COLO829 (cell line): Measurements from ENCODE around the gene CKAP5.

Source experiments
- DNase-seq: peaks from one replicate; pipeline ENCODE4 v3.0.0; 2012; ENCODE audit warnings: low spot score

Gene CKAP5

DNA sequence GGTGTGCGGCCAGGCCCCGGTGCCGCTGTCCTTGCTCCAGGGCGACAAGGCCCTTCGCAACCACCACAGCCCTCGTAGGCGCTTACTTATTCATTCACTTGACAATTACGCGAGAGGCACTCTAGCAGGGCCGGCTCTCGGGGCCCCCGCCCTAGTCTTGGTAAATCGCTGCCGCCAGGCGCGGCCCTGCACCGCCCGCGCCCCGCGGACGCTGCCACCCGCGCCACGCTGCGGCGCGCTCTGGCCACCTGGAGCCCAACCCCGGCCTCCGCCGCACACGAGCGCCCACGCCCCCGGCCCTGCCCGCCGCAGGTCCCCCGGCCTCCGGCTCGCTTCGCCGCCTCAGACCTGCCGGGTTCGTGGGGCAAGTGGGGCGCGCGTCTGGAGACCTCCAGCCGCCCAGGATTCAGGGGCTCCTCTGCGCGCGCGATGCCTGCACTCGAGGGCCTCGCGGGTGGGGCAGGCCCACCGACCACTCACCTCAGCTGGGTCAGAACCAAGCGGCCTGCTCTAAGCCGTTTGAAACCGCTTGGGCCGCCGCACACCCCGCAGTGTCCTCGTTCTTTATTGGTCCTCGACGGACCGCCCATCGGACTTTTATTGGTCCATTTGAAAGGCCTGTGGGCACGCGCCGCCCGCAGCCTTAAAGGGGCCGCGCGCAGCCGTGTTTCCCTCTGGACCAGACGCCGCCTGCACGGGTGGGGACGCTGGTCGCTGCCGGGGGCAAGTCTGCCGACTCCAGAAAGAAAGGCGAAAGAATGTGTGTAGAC is at the start of gene CKAP5:
Gene CKAP5 (minus strand): TSS at position 541 of the 770 bp plus-strand sequence. CDS start 25,049 bp downstream, outside the sequence.
- DNase-seq = peak; percentile 94

DNA sequence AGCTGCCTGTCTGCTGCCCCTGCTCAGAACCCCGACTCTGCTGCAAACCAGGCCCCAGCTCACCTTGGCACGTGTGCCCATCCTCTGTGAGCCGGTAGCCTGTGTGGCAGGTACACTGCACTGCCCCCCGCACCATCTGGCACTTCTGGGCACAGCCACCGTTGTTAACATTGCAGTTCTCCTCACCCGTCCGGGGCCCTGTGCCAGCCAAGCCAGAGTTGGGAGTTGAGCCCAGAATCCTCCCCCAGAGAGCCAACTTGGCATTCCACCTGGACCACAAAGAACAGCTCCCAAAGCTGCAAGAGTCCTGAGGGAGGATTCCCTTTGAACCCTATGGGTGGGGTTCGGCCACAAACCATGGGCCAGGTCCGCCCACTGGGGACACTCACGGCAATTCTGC is 49.7 kb upstream of the CKAP5 start:
- no peak for DNase-seq

DNA sequence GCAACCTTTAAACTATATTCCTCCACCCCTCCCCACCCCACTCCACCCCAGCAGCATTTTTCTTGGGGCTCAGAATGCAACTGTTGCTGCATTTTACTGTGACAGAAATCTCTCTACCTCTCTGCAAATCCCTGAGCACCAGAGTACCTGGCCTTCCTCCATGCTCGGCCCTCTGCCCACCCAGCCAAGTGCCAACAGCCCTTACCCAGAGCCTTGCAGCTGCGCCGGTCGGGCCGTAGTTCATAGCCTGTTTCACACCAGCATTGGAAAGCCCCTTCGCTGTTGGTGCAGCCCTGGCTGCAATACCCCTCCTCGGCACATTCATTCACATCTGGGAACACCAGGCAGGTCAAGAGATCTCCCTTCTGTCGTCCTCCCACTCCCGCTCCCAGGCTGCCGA is 48.9 kb upstream of the CKAP5 start:
- no peak for DNase-seq

DNA sequence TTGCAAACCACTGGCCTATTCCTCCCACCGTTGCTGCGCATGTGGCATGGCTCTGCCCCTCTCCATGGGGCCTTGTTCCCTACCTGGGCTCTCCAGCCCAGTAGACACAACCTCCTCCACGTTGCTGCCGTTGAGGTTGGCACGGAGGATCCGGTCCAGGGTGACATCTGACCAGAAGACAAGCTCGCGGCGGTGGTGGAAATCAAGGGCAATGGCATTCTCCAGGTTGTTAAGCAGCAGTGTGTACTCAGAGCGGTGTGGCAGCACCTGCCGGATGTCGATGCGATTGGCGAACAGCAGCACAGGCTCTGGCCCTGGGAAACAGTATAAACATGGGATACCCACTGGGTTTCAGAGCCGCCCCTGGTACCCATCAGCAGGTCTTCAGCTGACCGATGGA is 48.4 kb upstream of the CKAP5 start:
- no peak for DNase-seq

DNA sequence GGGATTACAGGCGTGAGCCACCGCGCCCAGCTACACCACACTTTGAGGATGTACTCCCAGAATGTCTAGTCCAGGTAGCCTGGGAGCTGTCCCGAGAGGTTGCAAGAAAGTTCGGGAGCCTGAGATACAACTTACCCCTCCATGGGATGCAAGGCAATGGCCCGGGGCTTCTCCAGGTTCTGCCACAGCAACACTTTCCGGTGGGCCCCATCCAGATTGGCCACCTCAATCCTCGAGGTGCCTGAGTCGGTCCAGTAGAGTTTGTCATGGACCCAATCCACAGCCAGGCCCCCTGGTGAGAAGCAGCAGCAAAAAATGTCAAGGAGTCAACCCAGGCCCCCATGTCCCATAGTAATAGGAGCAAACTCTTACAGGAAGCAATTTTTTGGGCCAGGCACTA is 46.8 kb upstream of the CKAP5 start:
- no peak for DNase-seq

DNA sequence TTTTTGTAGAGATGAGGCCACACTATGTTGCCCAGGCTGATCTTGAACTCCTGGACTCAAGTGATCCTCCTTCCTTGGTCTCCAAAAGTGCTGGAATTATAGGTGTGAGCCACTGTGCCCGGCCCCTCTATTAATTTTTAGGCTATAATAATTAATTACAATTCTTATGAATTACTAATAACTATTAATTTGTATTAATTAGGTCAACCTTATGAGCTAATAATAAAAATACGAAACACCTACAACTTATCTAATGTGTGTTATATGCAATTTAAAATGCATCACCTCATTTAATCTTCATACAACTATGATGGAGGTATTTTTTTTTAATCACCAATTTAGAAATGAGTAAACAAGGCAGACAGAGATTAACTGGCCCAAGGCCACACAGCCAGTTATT is 46.0 kb upstream of the CKAP5 start:
- no peak for DNase-seq

DNA sequence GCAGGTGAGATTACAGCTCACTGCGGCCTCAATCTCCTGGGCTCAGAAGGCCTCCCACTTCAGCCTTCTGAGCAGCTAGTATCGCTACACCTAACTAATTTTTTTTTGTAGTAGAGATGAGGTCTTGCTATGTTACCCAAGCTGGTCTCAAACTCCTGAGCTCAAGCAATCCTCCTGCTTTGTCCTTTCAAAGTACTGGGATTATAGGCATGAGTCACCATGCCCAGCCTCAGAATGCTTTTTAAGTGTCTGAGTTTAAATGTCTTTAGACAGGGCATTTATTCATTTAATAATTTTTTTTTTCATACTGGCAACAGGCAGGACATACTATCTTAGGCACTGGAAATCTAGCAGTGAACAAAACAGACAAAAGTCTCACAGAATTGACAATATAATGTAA is 44.6 kb upstream of the CKAP5 start:
- DNase-seq = peak; percentile 30

DNA sequence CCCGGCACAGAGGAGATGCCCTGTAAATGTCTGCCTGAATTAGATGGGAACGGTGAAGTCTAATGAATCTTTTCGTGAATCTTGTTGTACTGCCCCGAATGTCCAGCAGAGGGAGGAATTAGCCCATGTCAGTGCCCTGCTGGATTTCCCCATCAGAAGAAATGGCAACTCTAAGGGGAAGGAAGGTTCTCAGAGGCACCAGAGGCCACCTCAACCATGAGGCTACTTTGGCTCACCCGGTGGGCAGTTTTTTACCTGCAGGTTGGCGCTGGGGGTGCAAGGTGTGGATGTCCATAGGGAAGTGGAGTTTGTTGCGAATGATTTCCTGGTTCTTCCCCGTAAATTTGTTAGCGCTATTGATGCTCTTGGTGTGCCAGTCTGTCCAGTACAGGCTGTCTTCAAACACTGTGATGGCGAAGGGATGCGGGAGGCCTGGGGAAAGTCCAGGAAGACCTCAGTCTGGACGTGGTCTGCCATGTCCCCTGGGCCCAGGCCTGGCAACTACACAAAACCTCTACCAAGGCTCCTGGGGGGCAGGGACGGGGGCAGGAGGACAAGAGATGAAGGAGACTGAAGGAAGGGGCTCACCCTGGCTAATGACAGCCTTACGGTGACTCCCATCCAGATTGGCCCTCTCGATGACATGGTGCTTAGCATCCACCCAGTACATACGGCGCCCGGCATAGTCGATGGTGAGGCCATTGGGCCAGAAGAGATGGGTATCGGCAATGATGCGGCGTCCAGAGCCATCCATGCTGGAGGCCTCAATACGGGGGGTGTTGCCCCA is 43.8 kb upstream of the CKAP5 start:
- DNase-seq = peak; percentile 57

DNA sequence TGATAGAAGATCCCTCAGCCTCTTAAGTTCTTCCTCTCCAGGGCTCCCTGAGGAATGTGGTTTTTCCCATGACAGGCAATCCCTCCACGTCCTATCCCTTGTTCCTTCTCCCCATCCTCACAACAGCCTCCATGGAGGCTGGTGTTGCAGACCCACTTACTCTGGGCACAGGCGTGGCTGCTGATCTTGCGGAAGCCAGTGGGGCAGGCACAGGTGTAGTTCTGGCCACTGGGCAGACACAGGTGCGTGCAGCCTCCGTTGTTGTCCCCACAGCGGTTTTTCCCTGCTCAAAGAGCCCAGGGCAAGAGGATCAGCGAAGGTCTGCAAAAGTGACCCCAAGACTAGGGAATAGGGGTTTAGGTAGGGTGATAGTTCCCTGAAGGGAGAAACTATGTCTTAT is 43.2 kb upstream of the CKAP5 start:
- no peak for DNase-seq

DNA sequence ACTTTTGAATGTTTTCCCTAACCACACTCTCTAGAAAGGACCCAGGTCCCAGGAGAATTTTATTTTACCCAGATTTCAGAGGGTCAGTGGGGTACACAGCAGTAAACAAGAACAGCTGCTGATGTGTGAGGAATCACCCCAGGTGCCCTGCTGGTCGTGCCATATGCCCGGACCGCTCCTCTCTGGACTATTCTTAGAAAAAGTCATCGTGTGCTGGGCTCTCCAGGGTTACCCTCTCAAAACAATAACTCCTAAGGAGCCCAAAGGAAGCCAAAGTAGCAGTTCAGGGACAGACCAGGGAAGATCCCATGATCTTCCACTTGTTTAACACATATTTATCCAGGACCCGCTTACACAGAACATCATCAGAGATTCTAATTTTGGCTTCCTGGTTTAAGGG is 42.6 kb upstream of the CKAP5 start:
- DNase-seq = no peak

DNA sequence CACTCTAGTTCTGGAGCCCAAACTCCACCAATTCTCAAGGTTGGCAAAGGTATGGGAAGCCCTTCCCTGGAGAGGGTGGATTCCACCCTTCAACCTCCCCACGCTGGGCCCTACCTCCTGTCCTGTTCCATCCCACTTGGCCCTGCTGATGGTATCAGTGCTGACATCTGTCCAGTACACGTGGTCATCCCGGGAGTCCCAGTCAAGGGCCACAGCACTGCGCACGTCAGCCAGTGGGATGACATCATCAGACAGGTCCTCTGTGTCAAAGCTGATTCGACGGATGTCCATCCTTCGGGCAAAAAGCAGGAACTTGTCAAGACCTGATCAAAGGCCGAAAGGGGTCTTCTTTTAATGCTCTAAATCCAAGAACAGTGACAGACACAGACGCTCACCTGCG is 40.1 kb upstream of the CKAP5 start:
- no peak for DNase-seq

DNA sequence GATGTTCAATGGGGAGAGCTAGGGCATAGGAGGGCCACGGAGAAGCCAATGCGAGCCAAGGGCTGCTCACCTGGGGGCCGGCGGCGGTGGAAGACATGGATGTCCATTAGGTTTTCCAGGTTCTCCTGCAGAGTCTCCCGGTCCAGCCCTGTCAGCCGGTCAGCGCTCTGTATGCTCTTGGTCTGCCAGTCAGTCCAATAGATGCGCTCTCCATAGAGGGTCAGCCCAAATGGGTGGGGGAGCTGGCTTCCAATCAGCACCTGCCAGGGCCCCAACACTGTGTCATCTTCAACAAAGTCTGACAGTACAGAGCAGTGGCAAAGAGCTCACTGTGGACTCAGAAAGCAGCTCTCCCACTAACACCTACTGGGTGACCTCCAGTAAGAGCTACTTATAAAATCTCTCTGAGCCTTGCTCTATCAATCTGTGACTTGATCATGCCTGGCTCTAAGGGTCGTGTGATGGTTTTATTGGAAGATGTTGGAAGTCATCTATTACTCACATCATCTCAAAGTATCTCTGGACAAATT is 33.0 kb upstream of the CKAP5 start:
- no peak for DNase-seq

DNA sequence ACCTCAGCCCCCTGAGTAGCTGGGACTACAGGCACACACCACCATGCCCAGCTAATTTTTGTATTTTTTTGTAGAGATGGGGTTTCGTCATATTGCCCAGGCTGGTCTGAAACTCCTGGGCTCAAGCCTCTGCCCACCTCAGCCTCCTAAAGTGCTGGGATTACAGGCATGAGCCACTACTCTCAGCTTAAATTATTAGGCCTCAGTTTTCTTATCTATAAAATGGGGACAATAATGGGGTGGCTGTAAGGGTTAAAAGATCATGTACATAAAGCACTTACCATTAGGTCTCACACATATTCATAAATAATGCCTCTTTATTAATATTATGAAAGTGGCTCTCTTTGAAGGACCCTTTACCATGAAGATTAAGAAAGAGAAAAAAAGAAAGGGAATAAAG is 31.5 kb upstream of the CKAP5 start:
- DNase-seq = no peak

DNA sequence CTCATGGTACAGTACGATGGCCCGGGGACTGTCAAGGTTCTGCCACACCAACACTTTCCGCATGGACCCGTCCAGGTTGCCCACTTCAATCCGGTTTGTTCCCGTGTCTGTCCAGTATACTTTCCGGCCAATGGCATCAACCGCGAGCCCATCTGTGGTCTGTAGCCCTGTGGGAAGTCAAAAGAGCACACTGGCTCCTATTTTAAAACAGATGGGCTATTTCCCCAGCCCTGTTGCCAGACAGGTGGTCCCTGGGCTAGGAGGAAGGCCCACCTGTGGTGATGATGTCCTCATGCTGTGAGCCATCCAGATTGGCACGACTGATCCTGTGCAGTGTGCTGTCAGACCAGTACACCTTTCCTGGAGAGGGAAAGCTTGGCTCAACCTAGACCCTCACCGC is 30.4 kb upstream of the CKAP5 start:
- no peak for DNase-seq

DNA sequence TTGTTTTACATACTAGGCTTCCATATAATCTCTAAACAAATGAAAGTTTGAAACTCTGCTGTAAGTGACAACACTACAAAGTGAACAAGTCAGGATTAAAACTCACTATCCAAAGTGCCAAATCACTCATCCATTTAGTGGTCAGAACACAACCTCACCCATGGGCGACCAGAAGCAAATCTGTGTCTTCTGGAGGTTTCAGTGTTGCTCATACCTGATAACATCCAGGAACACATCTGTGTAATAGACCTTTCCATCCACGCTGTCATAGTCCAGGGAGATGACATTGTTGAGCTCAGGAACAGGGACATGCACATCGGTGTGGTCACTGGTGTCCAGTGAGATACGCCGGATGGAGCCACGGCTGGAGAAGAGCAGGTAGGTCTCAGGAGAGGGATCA is 28.5 kb upstream of the CKAP5 start:
- no peak for DNase-seq

DNA sequence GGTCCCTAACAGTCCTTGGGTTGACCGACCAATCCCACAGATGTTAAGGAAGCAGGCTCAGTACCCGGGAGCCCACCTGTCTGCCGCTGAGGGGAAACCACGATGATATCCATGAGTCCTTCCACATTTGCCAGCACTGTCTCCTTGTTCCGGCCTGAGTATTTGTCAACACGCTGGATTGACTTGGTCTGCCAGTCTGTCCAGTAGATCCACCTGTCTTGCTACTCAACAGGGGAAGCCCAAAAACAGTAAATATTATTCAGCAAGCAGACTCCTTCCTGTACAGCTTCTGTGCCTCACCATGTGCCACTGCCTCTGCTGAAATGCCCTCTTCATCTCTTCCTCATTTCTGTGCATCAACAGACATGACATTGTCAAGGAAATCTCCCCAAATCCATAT is 22.8 kb upstream of the CKAP5 start:
- no peak for DNase-seq

DNA sequence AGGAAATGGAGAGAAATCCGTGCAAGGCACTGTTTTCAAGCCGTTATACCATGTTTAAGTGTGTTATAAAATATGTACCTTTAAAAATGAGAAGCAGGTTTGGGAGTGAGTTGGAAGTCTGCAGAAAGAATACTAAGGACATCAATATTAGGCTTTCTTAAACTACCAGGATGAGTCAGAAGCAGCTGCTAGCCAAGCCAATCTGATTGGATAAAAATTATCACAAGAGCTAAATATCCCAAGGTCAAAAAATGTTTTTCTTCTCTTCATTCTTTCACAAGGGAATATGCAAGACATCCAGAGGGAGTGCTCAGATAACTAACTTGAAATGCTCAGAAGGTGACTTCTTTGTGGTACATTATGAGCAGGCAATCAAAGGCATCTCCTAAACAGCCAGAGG is 19.3 kb upstream of the CKAP5 start:
- DNase-seq = peak; percentile 63

DNA sequence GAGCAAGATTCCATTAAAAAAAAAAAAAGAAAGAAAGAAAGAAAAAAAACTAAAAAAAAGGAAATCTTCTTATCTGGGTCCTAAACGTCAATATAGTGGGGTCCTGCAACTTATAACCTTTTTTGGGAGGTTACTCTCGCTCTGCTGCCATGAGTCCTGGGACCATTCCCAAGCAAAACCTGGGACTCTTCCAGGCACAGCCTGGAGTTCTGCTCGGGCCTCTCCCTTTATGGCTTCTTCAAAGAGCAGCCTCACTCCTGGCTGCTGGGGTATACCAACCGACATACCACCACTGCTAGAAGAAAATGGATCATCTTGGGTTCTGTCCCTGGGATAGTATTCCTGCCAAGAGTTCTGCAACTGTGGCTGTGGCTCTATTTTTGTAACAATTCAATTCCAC is 14.1 kb upstream of the CKAP5 start:
- no peak for DNase-seq

DNA sequence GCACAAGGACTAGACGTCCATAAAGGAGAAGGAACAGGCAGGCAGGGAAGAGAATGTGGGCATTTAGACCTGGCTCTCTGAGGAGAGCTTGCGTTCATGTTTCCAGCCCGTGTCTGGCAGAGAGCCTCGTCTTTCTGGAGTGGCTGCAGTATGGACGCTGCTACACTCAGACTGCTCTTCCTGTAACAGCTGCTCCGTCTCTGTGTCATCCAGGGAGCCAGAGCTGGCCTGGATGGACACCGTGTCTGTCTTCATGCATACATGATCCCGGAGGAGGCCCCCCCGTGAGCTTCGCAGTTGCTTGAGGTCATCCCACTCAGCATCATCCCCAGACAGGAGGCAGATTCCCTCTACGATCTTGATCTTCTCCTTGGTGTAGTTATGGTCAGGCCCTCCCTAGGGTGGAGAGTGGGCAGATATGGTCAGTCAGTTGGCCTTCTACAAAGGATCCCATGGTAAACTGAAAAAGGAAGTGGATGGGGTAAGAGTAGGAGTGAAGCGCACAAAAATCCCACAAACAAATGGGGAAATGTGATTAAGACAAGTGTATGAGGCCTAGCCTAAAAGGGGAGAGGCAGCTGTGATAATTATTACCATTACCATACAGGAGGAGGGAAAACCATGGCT is 13.0 kb upstream of the CKAP5 start:
- no peak for DNase-seq

DNA sequence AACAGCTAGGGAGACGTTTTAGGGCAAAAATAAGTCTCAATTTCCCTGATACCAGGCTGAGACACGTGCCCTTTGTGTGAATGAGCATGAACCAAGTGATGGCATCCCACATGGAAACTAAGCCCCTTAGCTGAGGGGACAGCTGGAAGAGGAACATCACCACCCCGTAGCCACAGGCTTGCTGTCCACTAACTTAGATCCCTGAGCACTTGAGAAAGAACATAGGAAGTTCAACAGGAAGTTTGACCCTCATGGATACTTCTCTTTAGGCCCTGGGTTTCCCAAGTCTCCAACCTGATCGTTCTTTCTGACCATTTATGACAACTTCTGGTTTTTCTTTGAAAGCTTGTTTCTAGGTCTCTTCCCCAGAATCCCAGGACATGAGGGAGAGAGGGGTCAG is 11.6 kb upstream of the CKAP5 start:
- no peak for DNase-seq

DNA sequence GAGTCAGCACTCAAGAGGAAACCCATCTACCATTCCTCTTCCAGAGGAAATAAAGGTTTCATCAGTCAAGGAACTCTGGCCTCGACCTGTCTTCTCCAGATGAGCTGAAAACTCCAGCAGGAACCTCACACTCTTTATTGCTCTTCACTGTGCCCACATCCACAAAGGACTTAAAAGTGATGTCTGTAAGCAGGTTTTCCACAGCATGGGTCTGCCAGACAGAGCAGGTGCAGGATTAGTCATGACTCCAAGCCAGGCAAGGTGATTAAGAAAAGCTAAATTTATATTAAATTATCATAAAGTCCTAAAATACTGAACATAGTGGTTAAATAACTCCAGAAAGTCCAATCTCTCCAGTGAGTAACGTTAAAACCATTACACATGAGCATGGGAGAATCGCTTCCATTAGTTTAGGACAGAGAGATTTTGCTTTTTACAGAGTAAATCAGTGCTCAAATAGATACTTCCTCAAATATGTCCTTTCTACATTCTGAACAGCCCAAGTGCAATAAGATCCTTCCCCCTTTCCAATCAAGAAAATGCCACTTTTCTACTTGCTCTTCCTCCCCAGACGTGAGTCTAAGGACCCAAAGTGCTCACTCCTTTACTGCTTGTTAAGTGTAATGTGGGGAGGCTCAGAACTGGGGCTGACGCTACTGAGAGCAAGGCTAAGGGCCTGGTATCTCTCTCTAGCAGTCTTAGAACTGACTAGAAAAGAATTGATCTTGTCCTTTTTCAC is 10.7 kb upstream of the CKAP5 start:
- no peak for DNase-seq

DNA sequence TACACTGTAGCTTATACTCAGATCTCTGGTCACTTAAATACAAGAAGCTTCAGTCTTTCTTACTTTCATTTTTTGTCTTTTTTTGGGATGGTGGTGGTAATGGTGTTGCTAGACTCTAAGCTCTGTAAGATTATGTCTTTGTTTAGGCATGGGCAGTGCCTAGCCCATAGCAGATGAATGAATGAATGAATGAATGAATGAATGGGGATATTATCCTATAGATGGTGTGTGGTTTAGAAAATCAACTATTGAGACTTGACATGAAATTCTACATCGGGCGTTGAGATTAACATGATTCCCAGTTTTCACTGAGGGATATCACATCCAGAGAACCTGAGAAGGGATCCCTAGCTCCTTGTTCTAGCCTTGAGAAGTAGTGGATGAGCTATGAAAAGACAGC is 9.8 kb upstream of the CKAP5 start:
- DNase-seq = no peak
